Stimulated activated CD8-positive, alpha-beta memory T cell treated with anti-CD3 and anti-CD28 coated beads, Interleukin-7, amount 100 ng/mL, for 48 hours (primary cell): ENCODE results near the gene INAFM2.
A peak's percentile ranks its signal among the peaks of the same experiment; 100 is the strongest.

ENCODE experiments used
- DNase-seq, 2 donors: peaks; one replicate each; pipeline ENCODE4 v3.0.0-alpha.2; 2020; ENCODE audit warnings: low read depth in 1 of 2; ENCODE audit errors: extremely low read depth in 1 of 2

Gene INAFM2

DNA sequence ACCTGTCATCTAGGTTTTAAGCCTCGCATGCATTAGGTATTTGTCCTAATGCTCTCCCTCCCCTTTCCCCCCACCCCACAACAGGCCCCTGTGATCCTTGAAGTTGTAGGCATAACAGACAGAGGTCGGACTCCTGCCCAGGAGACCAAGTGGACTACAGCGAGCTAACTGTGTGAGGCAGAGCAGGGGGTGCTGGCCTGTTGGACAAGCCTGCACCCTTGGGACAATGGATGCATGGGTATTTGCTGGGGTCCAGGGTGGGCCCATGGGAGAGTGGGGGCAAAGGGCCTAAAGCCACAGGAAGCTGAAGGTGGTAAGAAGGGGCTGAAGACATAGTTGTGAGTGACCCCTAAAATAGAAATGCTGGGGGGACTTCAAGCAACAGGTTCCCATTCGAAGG lies 18.2 kb upstream of the INAFM2 start:
- no peak for DNase-seq

DNA sequence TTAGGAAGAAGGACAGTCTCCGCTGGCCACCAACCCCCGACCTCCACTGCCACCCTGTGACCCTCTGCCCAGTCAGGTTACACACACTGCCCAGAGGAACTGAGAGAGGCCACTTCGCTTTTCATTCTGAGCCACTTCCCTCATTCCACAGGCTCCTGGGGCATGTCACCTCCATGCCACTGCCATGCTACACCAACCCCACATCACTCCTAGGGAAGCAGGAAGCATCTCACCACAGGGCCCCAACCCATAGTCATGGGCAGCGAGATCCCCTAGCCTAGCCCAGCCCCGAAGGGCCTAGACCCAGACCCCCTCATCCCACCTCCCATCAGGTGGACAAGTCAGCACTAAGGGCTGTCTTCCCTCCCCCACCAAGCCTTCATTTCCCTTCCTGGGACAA lies 17.1 kb upstream of the INAFM2 start:
- DNase-seq, result no peak

DNA sequence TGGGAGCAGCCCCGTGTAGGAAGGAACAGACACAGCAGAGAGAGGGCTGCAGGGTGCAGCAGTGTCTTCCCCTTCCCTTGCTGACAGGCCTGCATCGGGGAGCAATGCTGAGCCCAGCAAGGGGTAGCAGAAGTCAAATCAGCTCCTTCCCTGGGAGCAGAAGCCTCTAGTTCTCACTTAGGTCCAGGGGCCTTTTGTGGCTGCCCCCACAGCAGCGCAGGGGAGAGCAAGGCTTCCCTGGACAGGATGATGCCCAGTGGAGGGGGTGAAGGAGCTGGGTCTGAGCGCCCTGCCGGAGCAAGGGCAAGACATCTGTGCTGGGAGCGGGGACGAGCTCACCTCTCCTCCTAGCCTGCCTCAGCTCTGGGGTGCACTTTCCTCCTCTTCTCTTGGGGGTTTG lies 16.6 kb upstream of the INAFM2 start:
- DNase-seq, result no peak

DNA sequence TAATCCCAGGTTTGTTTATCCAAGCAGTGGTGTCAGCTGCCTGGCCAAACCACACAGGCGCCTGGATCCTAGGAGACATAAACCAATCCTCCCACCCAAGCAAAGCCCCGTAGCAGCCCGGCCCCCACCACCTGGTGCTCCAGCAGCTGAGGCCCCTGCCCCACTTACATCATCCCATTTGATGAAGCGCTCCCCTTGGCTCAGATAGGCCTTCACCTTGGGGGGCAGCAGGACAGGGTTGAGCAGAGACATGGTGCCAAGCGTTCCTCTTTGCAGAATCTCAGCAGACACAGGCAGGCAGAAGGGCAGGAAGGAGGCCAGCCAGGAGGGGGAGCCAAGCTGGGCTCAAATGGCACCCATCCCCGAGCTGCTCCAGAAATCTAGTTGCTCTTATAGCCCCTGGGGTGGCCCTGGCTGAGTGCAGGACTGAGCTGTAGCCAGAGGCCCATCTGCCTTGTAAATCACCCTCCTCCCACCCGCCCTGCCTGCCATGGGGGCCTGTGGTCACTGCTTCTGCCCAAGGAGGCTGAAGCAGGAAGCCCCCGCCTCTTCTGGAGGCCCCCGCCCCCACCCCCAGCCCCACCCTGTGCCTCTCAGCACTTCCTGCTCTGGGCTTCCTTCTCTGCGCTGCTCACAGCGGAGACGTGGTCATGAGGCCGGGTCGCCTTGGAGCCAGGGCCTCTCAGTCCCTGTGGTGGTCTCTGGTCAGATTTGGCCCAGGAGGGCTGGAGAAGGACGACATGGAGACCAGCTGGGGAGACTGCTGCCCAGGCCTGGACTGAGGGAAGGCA lies 15.9 kb upstream of the INAFM2 start, which contains the start of gene PLCB2:
TSS of gene PLCB2 (minus strand) at position 515 of the 791 bp plus-strand sequence. CDS start at position 252, 263 bp downstream.
- peak in 1 of 2 donors; percentile 48 for DNase-seq

DNA sequence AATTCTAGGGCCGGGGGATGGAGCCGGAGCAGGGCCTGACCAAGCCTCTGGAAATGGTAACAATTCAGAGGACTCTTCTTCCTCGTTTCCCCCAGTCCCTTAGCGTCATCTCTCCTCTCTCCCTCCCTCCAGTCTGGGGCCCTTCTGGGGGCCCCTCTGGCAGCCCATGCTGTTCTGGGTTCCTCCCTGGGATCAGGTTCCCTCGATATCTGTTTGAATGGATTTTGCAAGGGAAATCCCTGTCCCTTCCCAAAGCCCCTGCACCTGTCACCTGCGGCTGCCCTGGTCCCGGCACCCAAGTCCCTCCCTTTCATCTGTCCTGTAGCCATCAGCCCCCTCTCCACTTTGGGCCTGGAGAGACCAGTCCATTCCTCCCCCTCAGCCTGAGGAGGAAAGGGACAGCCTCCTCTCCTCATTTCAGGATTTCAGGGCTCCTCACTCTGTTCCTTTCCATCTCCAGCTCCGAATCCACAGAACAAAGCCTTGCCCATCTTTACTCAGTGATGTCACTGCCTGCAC lies 14.1 kb upstream of the INAFM2 start:
- no peak for DNase-seq

DNA sequence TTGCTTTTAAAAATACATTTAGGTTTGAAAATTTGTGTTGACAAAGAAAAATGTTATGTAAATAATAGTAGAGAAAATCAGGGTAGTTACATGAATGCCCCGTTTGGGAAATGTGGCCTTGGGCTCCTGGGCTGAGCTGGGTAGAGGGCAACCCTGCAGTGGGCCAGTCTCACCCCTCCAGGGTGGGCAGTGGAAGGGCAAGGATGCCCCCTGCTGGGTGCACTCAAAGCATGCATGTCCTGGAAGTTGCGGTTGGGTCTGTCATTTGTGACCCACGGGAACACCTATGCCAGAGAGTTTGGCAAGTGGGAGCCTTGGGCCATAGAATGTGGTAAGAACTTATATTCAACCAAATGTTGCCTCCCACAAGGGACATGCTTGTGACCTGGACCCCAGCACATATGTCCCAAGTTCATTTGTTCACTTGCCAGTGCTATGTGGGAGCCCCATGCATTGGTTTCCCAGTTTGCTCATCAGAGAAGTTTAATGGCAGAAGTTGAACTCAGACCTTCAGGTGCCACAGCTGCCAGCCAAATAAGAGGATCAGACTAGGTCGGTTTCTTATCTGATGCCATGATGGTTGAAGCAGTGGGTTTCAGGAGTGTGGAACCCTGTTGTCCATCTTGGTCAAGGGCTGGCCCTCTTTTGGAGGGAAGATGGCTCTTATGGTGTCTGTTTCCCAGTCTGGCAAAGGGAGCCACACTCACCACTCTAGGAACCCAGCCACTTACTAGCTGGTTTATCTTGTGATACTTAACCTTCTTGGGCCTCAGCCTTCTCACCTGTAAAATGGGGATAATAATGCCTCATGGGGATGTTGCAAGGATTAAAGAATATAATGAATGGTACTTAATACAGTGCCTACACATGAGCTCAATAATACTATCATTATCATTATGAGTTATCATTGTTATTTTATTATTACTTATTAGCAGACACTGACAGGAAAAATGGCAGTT lies 13.2 kb upstream of the INAFM2 start:
- peak in 1 of 2 donors; percentile 53 for DNase-seq

DNA sequence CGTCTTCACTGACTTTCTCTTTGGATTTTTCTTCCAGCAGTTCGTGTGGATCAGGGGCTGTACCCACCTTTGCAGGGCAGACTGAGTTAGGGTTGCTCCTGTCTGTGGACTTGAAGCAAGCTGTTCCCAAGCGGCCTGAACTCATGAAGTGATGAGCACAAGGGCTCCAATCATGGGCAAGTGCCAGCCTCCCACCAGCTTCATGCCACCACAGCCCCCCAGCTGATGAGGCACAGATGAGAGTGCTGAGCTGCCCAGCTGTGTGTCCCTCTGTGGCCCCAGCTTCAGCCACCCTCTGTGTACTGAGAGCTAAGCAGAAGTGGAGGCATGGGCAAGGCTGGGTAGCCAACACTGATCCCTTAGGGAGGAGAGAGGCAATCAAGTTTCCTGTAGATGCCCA lies 12.5 kb upstream of the INAFM2 start:
- DNase-seq, result no peak

DNA sequence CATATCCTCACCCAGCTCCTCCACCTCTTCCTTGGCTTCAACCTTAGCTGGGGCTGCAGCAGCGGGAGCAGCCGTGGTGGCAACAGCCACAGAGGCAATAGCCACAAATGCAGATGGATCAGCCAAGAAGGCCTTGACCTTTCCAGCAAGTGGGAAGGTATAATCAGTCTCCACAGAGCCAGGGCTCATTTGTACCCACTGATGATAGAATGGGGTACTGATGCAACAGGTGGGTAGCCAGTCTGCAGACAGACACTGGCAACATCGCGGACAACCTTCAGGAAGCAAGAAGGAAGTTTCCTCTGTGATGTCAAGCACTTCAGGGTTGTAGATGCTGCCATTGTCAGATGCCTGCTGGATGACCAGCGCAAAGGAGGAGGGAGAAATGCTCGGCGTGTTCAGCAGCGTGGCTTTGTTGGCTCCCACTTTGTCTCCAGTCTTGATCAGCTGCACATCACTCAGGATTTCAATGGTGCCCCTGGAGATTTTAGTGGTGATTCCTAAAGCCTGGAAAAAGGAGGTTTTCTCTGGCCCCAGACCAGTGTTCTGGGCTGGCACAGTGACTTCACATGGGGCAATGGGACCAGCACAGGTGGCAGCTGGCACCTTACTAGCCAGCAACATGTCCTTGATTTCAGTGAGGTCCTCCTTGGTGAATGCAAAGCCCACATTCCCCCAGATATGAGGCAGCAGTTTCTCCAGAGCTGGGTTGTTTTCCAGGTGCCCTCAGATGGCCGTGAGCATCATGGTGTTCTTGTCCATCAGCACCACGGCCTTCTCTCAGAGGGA lies 10.9 kb upstream of the INAFM2 start:
- no peak for DNase-seq

DNA sequence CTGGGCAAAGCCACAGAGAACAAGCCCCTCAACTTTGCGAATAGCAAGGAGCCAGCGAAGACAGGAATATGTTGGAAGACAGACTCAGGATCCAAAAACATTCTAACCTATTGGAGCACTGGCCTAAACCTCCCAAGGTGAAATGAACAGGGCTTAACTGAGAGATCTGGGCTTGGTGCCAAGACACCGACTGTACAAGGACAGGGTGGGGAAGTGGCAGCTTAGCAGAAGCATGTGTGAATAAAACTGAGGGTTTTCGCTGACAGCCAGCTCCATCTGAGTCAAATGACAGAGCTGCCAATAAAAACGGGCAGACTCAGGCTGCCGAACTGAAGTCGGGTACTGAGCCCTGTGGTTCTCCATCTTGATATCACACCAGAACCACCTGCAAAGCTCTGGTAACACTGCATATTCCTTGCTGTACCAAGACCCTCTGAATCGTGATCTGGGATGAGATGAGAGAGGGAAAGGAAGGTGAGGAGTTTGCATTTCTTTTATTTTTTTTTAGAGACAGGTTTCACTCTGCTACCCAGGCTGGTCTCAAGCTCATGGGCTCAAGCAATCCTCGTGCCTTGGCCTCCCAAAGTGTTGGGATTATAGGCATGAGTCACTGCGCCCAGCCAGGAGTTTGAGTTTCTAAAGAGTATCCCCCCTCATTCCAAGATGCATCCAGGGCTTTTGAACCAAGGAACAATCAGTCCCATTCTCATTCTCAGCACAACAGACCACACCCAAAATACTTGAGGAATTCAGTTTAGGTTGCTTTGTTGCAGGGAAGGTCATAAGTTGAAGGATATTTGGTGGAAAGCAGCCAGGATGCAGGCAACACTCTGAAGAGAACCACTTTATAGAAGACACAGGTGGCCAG lies 9.7 kb upstream of the INAFM2 start:
- peak in 1 of 2 donors; percentile 19 for DNase-seq

DNA sequence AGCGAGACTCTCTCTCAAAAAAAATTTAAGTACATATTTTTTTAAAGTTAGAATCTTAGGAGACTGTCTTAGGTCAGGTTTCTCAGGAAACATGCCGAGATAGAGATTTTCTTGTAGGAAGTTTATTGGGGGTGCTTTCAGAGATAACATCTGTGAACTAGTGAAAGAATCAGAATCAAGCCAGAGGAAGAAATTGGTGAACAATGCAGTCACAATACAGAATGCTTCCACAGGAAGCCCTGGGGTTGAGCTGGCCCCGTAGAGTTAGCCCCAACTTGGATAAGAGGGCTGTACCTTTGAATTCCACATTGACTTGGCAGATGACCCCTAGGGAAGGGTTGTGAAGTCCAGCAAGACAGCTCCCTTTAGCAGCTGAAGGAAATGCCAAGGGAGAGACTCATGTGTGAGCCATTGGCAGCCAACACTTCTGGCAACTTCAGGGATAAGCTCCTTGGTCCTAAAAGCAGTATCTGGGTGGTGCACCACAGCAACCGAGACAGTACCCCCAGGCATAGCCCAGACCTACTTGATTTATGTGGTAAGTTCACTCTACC lies 8.7 kb upstream of the INAFM2 start:
- DNase-seq, result no peak

DNA sequence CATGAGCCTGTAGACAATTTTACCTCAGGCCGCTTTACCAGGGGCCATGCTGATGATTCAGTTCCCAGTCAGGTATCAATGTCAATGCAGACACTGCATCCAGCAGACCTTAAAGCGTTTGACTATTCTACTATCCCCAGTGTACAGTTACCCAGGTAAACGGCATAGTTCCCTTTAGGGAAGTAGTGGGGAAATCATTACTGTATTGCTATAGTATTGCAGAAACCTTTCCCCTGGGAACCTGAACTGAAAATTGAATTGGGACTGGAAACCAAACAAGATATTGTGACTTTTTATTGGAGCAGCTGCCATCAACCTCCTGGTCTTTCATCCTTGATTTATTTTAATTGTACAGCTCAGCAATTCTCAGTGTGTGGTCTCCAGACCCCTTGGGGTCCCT lies 6.6 kb upstream of the INAFM2 start:
- DNase-seq, result no peak

DNA sequence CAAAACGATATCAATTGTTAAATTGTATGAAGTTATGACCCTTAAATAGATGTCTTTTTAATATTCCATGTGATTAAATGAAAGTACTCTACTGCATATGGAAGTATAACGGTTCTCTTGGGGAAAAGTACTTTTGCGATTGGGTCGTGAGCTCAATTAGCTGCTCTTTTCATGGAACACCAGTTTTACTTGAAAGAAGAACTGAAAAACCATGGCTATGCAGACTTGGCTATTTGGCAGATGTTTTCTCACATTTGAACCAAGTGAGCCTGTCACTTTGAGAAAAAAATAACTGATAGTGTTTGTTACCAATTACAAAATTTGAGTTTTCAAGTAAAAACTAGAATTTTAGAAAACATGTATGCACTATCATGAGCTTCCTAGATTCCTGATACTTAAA lies 5.9 kb upstream of the INAFM2 start:
- DNase-seq, result no peak

DNA sequence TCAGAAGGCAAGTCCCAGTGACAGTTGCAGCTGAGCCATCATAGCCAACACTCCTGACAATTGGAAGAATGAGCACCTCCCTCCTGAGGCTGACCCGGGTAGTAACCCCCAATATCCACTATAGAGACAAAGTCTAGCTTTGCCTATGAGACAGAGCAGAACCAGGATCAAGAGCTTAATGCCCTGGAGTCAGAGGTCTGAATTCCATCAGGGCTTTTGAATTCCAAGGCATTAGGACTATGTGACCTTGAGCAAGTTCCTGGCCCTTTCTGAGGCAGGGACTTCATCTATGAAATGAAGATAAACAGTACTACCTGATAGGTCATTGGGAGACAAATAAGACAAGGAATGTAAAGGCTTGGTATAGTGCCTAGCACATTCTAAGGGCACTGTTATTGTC lies 3.1 kb upstream of the INAFM2 start:
- DNase-seq, result no peak

DNA sequence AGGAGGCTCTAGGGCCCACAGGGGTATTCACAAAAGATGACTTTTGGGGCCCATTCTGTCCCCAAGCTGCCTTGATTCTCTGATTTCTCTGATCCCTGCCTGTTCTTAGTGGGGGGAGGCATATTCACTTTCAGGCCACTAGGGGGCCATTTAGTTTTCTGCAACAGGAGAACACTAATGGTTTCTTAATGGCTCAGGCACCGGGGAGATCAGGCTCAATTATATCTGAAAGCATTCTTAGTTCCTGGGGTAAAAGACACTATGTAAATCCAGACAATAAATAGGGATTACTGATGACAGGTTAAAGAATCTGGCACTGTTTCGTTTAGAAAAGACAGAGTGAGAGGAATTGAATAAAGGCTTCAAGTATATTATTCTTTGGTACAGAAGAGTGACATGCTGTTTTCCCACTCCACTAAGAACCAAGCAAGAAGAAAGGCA lies 2.5 kb upstream of the INAFM2 start:
- no peak for DNase-seq

DNA sequence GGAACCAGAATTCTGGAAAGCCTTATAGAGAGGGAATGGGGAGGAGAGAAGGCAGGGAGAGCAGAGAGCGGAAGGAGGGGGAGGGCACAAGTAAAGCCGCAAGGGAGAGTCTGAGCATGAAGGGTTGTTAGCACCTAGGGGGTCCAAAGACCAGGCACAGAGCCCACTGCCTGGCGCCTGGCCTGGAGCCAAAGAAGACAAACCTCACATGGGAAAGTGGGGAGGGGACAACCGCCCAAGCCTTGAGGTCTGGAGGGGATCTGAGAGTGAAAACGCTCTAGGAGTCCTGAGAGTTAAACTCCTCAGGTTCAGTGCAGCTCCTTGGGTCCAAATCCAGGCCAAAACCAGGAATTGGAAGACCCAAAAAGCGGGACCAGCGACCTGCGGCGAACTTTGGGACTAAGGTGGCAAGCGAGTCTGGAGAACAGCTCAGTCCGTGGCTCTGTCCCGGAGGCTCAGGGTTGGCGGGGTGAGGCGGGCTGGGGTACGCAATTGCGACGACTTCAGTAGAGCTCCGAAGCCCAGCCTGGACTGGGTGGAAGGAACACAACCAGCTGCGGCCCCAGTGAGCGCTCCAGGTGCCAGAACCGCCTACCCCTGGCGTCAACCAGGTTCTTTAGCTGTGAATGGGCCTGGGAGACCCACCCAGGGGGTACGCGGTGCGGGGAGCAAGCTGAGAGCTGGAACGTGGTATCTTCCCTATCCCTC lies 807 bp upstream of the INAFM2 start:
- DNase-seq, result no peak

DNA sequence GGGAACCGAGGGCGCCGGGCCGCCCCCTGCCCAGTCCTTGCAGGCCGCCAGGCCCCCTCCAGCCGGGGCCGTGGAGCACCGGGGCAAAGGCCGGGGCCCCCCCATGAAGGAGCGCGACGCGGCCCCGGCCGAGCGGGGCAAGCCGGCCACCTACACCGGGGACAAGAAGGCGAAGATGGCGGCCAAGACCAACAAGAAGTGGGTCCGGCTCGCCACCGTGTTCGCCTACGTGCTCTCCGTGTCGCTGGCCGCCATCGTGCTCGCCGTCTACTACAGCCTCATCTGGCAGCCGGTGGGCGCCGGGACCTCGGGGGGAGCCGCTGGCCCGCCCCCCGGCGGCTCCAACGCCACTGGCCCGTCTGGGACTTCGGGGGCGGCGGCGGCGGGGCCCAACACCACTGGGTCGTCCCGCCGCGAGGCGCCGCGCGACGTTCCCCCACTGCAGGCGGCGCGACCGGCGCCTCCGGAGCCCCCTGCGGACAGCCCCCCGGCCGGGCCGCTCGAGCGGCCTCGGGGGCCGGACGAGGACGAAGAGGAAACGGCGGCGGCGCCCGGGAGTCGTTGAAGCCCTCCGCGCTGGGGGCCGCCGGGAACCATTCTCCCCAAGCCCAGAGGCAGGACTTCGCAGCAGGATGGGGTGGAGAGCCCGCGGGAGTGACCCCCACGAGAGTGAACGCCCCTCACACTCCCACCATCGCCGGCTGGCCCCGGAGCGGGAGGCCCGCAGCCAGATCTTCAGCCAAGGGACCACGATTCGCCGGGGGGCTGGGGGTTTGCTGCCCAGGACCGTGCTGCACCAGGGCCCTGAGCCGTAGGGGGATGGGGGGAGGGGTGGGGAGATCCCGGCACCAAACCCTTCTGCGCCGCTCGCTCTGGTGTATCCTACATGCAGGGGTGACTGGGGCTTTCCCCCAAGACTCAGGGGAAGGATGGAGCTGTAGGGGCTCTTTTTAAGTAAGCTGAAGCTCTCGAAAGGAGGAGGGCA lies 753 bp downstream of the INAFM2 start:
- DNase-seq, result no peak

DNA sequence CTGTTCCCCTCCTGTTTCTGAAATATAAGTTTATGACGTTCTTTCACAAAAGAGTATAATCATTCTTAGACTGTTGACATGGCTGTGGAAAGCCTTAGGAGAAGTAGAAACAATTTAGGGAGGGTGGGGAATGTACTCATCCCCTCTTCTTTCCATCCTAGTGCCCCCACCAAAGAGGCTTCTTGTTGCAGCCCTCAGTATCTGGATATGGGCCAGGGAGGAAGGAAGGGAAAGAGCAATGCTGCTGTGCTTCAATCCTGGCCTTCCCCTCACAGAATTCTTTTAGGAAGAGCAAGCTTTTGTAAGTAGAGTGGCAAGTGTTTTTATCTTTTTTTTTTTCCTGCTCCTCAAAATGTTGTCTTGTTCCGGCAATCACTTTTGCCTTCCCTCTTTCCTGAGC lies 1.7 kb downstream of the INAFM2 start:
- no peak for DNase-seq

DNA sequence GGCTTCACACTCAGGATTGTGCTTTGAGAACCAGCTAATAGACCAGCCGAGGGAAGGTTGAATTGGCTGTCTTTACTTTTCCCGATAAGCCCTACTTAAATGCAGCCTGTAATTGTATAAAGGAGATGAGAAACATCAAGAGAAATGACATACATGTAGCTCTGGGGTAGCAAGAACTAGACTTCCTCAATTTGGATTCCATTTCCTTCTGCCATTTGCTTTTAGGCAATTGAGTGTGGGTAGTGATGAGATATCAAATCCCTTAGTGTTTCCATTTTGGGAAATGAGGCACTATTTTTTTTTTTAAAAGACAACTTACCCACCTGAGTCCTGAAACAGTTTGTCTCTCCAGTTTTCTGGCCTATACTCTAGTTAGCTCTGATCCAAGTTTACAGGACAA lies 2.2 kb downstream of the INAFM2 start:
- no peak for DNase-seq
